HG02759 (cell line): Measurements from ENCODE around the gene CBL.

Experiments
- ATAC-seq: cut with Tn5 transposase; IDR thresholded peaks from one replicate; pipeline ENCODE4 v1.9.1; 2021; ENCODE audit warnings: mild to moderate bottlenecking, moderate library complexity; ENCODE audit not compliant: unreplicated experiment

CBL gene

GRCh38 chr11:119324189-119324588, 118.0 kb downstream of the CBL start:
- no peak for ATAC-seq

- ATAC-seq, result no peak
Measured at GRCh38 chr11:119329320-119329719, 123.2 kb downstream of the CBL start.

- ATAC-seq, result no peak
Measured at GRCh38 chr11:119330237-119330636, 124.1 kb downstream of the CBL start.

- no peak for ATAC-seq
Measured at GRCh38 chr11:119332111-119332765, 126.1 kb downstream of the CBL start.

GRCh38 chr11:119334174-119334930, 128.2 kb downstream of the CBL start, which contains the start of gene RNF26:
Gene RNF26, plus strand, starts transcription at chr11:119334527. Its CDS starts 596 bp downstream, at chr11:119335123.
- ATAC-seq, result peak; percentile 96

GRCh38 chr11:119335091-119335654, 129.0 kb downstream of the CBL start:
- ATAC-seq, result no peak

GRCh38 chr11:119335655-119336543, 129.8 kb downstream of the CBL start:
- no peak for ATAC-seq

- no peak for ATAC-seq
Measured at GRCh38 chr11:119336744-119337469, 130.8 kb downstream of the CBL start.

- ATAC-seq, result no peak
Measured at GRCh38 chr11:119337581-119338317, 131.6 kb downstream of the CBL start.

GRCh38 chr11:119338318-119338890, 132.3 kb downstream of the CBL start:
- ATAC-seq, result no peak

- no peak for ATAC-seq
Measured at GRCh38 chr11:119338965-119339588, 132.9 kb downstream of the CBL start.

- ATAC-seq, result no peak
Measured at GRCh38 chr11:119339589-119340334, 133.6 kb downstream of the CBL start.

GRCh38 chr11:119340335-119341221, 134.4 kb downstream of the CBL start, which contains the start of gene C1QTNF5:
Gene C1QTNF5, minus strand, starts transcription at chr11:119340883. Its CDS starts 486 bp downstream, at chr11:119340397.
- no peak for ATAC-seq

GRCh38 chr11:119341222-119342022, 135.3 kb downstream of the CBL start:
- ATAC-seq, result no peak

GRCh38 chr11:119342023-119342300, 135.8 kb downstream of the CBL start:
- ATAC-seq, result no peak

GRCh38 chr11:119342362-119343130, 136.4 kb downstream of the CBL start:
- no peak for ATAC-seq
